Stimulated activated CD4-positive, alpha-beta T cell treated with anti-CD3 and anti-CD28 coated beads, Interleukin-15, amount 100 ng/mL, for 48 hours (primary cell): ENCODE measurements around the gene B4GALT3.

Source experiments
- DNase-seq, 2 donors: peaks; one replicate each; pipeline ENCODE4 v3.0.0-alpha.2; 2020; ENCODE audit warnings: low read depth in 2 of 2

Gene B4GALT3

GRCh38 chr1:161206411-161207140, 29.3 kb upstream of the B4GALT3 start:
- DNase-seq: no peak

GRCh38 chr1:161201836-161202712, 24.8 kb upstream of the B4GALT3 start, which contains the start of gene NDUFS2:
Gene NDUFS2, plus strand, starts transcription at chr1:161202367. Its CDS starts 19 bp downstream, at chr1:161202386.
- peak; percentile 94 to 95 for DNase-seq

GRCh38 chr1:161200992-161201835, 23.9 kb upstream of the B4GALT3 start:
- no peak for DNase-seq

- DNase-seq: no peak
Observed at GRCh38 chr1:161200421-161200991, 23.2 kb upstream of the B4GALT3 start.

DNA sequence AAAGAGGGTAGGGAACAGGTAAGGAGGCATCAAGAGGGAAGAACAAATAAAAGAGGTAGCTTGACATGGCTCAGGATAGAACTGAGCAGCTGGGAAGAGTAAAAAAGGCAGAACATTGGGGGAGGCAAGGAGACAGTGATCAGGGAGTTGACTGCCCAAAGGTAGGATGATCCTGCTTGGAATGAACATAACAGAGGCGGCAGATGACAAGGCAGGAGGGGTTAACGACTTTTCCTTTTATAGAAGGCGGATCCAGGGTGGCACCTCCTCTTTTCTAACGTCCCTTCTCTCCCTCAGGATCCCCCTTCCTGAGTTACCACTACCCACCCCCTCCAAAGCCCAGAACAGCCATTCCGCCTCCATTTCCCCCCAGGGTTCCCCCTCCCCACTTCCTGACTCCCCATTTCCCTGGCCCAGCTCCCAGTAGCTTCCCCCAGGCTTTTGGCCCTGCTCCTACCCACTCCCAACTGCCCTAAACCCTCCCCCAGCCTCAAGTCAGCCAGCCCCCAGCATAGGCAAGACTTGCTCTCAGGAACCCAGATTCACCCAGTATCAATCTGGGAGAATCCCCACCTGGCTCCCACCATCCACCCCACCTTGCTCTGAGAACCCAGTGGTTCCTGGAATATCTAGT, 22.3 kb upstream of the B4GALT3 start:
- no peak for DNase-seq

DNA sequence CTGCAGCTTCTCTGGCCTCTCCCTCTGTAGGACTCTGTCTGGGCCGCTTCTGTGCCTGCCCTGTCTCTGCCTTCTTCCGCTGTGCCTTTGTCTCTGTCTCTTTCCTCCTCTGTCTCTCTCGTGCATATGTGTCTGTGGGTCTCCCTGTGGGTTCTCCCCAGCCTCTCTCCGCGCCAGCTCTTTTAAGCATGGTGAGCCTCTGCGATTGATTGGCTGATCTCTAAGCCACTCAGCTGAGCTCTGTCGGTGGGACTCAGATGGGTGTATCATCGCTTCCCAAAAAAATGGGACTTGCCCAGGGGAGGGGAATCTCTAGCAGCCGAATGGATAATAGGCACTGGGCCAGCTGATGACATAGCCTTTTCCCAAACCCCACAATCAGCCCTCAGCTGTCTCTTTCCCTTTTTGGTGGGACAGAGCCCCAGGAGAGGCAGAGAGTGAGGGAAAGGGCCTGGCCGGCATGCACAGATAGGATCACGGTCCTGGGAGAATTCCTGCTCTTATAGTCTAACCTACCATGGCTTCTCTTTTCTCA, 21.7 kb upstream of the B4GALT3 start, which contains the start of gene ADAMTS4:
Gene ADAMTS4 (minus strand): TSS at position 158 of the 535 bp plus-strand sequence. CDS start 427 bp downstream, outside the sequence.
- no peak for DNase-seq

DNA sequence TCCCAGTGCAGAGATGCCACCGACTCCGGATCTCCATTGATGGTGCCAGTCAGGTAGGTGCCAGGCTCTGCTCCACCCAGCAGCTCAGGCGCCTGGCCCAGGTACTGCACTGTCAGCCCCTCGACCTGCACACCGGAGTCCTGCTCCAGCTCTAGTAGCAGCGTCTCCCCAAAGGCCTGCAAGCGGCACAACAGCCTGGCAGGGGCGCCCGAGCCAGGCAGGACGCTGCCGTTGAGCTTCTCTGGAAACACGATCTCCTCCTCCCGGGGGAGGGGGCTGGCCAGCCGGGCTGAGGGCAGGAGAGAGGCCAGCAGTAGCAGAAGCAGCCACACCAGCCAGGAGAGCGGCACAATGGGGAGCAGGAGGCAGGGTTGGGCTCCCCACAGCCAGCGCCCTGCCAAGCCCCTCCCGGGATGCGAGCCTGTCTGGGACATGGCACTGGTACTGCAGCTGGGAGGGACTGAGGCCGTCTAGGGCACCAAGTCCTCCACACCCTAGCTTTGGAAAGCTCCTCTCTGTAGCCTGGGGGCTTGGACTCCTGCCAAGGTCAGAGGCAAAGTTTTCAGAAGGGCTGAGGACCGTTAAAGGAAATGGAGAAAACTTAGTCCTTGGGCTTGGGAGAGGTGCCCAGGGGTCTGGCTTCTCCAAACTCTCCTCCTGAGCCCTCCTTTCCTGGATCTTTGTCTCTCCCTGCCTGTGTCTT, 21.0 kb upstream of the B4GALT3 start:
- no peak for DNase-seq

DNA sequence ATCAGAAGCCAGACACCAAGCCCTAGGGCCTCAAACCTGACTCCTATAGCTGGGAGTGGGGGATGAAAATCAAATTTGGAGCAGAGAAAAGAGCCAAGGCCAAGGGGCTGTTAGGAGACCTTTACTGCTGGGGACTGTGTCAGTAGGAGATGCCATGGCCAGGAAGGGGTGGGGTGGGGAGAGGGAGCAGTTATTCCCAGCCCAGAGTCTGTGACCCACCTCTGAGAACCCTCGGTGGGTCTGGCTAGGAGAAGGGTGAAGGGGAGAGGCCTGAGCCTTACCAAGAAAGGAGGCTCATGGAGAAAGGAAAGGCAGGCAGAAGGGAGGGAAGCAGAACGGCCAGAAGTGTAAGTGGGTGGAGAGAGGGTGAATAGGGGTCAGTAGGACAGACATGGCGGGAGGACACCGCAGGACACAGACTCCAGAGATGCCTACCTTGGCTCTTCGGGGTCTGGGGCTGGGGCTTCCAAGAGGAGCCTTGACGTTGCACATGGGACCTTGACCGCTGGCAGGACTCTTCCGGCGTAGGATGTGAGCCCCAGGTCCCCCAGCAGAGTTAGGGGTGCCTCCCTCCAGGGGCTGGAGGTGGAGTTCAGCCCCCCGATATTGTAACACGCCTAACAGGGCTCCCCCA, 20.4 kb upstream of the B4GALT3 start:
- DNase-seq: no peak

DNA sequence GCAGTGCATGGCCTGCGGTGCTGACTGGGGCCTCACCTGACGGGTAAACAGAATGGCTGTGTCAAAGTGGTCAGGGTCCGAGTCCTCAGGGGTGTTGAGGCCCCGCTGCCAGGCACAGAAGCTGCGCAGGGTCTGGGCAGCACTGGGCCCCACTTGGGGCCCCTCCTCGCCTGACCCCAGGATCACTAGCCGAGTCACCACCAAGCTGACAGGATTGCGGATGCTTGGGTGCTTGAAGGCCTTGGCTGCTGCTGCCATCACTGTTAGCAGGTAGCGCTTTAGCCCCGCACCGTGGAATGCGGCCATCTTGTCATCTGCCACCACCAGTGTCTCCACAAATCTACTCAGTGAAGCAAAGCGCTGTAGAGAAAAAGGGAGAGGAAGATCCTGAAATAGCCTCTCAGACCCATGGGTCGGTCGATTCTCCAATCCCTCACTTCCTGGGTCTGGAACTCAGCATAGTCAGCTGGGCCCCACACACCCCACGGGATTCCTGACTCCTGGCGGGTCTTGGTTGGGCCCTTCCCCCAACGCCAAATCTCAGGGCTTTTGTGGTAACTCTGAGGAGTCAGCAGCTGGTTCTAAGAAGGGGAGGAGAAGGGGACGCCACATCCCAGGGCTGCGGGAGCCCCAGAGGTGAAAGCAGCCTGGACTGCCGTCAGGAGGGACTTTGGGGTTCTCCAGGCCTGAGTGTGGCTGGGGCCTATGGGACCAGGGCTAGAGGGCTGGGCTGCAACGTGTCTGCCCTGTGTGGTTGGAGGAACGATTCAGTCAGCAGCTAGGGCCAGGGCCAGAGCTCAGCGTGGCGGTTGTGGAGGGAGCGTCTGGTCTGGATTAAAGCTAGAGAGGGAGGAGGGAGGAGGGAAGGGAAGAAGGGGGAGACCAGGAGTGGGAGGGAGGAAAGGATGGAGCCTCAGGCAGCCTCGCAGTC, 19.5 kb upstream of the B4GALT3 start:
- DNase-seq: no peak

DNA sequence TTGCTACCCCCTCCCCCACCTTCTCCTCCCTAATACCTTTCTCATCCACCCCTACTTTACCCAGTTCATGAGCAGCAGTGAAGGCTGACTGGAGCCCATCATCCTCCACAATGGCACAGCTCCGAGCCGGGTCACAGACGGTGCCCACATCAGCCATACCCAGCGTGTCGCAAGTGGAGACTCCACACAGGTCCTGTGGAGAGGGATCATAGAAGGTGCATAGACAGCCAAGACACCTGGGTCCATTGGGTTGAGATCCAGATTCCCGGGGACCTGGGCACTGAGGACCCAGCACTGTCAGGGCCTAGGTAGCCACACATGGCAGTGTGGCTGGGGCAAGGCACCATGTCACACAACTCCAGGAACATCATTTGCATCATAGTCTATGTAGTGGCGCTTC, 18.8 kb upstream of the B4GALT3 start:
- no peak for DNase-seq

GRCh38 chr1:161195171-161195570, 17.9 kb upstream of the B4GALT3 start:
- no peak for DNase-seq

DNA sequence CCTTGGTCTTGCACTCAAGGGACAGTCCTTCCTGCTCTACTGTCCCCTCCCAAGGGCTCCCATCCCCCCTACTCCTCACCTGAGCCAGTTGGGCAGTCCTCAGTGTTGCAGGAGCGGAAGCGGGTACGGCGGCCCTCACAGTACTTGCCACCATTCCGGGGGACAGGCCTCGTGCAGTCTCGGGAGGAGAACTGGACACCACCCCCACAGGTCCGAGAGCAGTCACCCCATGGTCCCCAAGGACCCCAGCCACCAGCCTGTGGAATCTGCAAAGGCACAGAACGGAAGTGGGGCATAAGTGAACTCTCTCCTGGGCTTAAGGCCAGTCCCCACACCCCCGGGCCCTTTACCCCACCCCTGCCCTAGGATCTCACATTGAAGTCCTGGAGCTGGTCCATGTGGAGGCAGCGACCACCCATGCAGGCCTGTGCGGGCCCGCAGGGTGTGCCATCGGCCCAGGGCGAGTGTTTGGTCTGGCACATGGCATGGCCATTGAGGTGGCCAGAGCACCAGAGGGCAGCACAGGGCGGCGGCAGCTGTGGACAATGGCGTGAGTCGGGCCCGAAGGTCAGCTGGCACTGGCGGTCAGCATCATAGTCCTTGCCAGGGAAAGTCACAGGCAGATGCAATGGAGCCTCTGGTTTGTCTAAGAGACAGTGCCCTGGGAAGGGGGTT, 16.4 kb upstream of the B4GALT3 start:
- DNase-seq: no peak

DNA sequence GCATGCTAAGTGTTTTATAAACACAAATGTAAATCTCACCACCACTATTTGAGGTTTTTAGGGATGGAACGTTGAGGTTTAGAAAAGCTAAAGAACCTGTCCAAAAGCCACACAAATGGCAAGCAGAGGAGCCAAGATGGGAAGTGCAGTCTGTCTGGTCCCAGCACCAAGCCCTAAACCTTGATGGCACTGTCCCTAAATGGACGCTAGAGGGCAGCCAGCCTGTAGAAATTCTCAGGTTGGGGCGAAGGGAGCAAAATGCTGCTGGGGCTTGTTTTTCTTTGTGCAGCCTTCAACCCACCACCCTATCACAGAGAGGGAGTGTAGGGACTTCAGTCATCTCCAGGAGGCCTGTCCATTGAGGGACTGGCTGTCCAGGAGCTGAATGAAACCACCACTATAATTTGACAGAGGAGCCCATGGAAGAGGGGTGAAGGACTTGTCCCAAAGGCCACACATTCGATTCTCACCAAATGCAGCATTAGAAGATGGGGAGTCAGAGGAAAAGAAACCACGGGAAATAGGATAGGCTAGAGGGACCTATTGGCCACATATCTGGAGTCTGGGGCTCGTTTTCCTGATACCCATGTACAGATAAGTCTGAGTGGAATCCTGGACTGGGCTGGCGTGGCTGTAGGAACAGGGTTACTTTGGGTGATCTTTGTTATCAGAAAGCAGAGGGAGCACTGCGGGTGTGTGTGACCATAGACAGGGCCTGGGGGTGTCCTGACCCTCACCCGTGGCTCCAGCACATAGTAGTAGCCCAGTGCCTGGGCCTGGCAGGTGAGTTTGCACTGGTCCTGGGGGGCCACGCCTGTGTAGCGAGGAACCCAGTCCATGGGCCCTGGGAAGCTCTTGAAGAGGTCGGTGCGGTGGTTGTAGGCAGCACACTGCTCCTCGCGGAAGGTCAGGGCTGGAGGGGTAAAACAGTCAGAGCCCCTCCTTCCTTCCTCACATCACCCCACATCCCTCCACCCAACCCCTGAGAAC, 15.5 kb upstream of the B4GALT3 start:
- peak; percentile 47 to 53 for DNase-seq

DNA sequence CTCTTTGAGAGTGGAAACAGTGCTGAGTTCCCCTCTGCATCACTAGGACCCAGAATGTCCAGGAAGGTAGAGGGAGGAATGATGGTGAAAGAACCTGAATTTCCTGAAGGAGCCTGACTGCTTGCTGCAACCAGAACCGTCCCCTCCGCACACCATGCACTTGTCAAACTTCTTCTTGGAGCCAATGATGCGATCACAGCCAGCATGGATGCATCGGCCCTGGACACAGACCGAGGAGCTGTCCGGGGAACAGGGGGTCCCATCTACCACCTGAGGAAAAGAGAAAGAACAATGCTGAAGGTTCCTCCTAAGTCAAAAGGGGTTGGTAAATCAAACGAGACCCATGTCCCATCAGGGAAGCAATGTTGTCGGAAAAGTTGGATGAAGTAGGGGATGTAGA, 14.7 kb upstream of the B4GALT3 start:
- DNase-seq: no peak

- no peak for DNase-seq
Observed at GRCh38 chr1:161190962-161191521, 13.7 kb upstream of the B4GALT3 start.

GRCh38 chr1:161189036-161189435, 11.7 kb upstream of the B4GALT3 start:
- DNase-seq: no peak
